ENCODE measurements around the gene ZFHX3. TPM values are rescaled to one million over a fixed set of nuclear protein-coding genes. Genes with fewer than 3 reads are reported as not detected.

ZFHX3 gene
- total RNA-seq, 1 experiment from 2014 or later = 1.5 TPM

DNA sequence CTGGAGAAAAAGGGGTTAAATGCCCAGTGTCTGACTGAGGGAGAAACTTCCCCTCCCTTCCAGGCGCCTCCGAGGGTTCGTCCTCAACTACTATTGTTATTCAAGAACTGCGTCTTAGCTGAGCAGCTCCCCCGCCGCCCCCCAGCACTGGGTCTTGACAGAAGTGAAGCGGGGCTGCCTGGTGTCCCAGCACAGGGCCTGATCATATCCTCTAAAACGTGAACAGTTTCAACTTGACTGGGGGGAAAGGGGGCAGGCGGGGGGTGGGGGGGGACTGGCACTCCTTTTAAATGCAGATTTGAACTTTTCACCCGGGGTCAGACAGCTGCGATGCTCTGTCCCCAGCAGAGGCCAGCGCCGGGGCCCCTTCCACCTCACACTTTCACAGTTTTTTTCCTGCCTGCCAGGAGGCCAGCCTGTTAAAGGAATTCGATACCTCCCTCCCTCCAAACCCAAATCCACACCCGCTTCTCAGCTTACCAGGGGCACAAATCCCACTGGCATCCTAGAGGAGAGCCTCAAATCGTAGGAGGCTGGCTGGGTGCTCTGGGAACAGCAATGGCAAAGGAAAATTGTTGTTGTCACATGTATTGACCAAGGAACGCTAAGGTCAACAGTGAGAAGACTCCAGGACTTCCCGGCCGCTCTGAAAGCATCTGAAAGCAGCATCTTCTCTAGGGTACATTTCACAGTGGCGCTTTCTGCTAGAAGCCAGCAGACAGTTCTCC, 14.5 kb downstream of the ZFHX3 start:
- Histone ChIP-seq H4K91ac (ENCODE audit: insufficient read length, low read depth, low read length) (no peak overlapping the region), H3K23me2 (ENCODE audit: insufficient read length, low read depth, low read length, poor library complexity, severe bottlenecking) (peaks cover 3% of the 10 kb centered on the region), H2BK15ac (ENCODE audit: low read depth, low read length) (no peak overlapping the region), H2BK5ac (ENCODE audit: insufficient read length, low read length) (no peak overlapping the region), H2AK5ac (ENCODE audit: insufficient read length, low read length) (no peak overlapping the region), H2BK120ac (ENCODE audit: low read depth, low read length, poor library complexity, severe bottlenecking) (no peak overlapping the region), H3K4me1 (ENCODE audit: insufficient read depth, low read length) (peaks cover 16% of the 10 kb centered on the region; the same call in 1 of the 2 replicates), H4K20me1 (ENCODE audit: control insufficient read depth, insufficient read depth, insufficient read length) (no peaks in the 10 kb centered on the region), H3K27ac (ENCODE audit: insufficient read length, low read depth, low read length) (no peak overlapping the region), H3T11ph (ENCODE audit: low read length) (no peak overlapping the region), H2AFZ (ENCODE audit: low read length) (no peak overlapping the region), H4K8ac (replicated peaks; ENCODE audit: insufficient read length, low read depth, low read length) (no peak overlapping the region), H3K56ac (ENCODE audit: insufficient read length, low read depth, low read length) (no peak overlapping the region), H3K4me2 (ENCODE audit: insufficient read depth, insufficient read length, low read length) (peak overlapping the region; percentile 44), H3K14ac (ENCODE audit: insufficient read depth, low read length) (no peak overlapping the region), H3K9ac (ENCODE audit: extremely low read depth, insufficient read length, low read length) (no peak overlapping the region), H3K79me1 (ENCODE audit: insufficient read depth, low read depth, low read length, poor library complexity, severe bottlenecking) (no peaks in the 10 kb centered on the region), H3K79me2 (ENCODE audit: insufficient read depth, low read length) (no peaks in the 10 kb centered on the region), H4K5ac (ENCODE audit: insufficient read length, low read depth, low read length) (no peak overlapping the region), H2BK12ac (ENCODE audit: insufficient read length, low read depth, low read length) (no peak overlapping the region), H3K9me3 (ENCODE audit: control insufficient read depth, low read depth, low read length) (no peaks in the 10 kb centered on the region), H3K4ac (ENCODE audit: low read depth, low read length) (no peak overlapping the region), H3K27me3 (ENCODE audit: insufficient read depth, low read length) (peaks cover 79% of the 10 kb centered on the region), H3K23ac (ENCODE audit: insufficient read length, low read depth, low read length) (no peak overlapping the region), H3K18ac (ENCODE audit: insufficient read length, low read depth, low read length) (no peak overlapping the region), H2BK20ac (ENCODE audit: low read depth, low read length, poor library complexity, severe bottlenecking) (no peak overlapping the region)
- TF ChIP-seq, protein P1, sequence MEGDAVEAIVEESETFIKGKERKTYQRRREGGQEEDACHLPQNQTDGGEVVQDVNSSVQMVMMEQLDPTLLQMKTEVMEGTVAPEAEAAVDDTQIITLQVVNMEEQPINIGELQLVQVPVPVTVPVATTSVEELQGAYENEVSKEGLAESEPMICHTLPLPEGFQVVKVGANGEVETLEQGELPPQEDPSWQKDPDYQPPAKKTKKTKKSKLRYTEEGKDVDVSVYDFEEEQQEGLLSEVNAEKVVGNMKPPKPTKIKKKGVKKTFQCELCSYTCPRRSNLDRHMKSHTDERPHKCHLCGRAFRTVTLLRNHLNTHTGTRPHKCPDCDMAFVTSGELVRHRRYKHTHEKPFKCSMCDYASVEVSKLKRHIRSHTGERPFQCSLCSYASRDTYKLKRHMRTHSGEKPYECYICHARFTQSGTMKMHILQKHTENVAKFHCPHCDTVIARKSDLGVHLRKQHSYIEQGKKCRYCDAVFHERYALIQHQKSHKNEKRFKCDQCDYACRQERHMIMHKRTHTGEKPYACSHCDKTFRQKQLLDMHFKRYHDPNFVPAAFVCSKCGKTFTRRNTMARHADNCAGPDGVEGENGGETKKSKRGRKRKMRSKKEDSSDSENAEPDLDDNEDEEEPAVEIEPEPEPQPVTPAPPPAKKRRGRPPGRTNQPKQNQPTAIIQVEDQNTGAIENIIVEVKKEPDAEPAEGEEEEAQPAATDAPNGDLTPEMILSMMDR (conservative IDR thresholded peaks at IDR 0.05) = no peak
- H3K9me3 Mint-ChIP-seq = peaks cover 2 to 20% of the 10 kb centered on the region in 2 experiments; a peak in 1 of 5 replicates
- DNase-seq = peak; percentile 96
- WGBS (ENCODE audit: extremely low coverage, insufficient read length, low lambda C conversion rate) = no CpG with 5 or more reads among the region's 20 CpGs
- peaks cover 100% of the 10 kb centered on the region for H3K27me3 Mint-ChIP-seq (ENCODE audit: low read depth)
- peaks cover 0 to 2% (median 0%) of the 10 kb centered on the region in 3 experiments; a peak in 2 of 7 replicates for H3K36me3 Mint-ChIP-seq (ENCODE audit: insufficient read depth in 1 of 3, low read depth in 3 of 3)
- H3K4me3 Mint-ChIP-seq = peak overlapping the region; percentile 32 to 55; a peak in 4 of 5 replicates
- peaks cover 68 to 74% of the 10 kb centered on the region in 2 experiments for H3K4me1 Mint-ChIP-seq
- H3K27ac Mint-ChIP-seq = no peak overlapping the region

Data from H9 (cell line).